ENCODE results near the gene TRIB2. TPM values are rescaled to one million over a fixed set of nuclear protein-coding genes. Genes with fewer than 3 reads are reported as not detected.

TRIB2 gene
- total RNA-seq, 1 donor from 2014 or later: 131 TPM

GRCh38 chr2:12763486-12763885, 46.8 kb downstream of the TRIB2 start:
- Mint-ChIP-seq H3K27ac (ENCODE audit: unreplicated experiment) (no peak overlapping the region), H3K4me3 (ENCODE audit: unreplicated experiment) (no peak overlapping the region), H3K4me1 (ENCODE audit: low read depth, unreplicated experiment) (no peaks in the 10 kb centered on the region), H3K36me3 (ENCODE audit: unreplicated experiment) (peaks cover 9% of the 10 kb centered on the region), H3K9me3 (ENCODE audit: unreplicated experiment) (no peaks in the 10 kb centered on the region), H3K27me3 (ENCODE audit: unreplicated experiment) (no peaks in the 10 kb centered on the region)
- DNase-seq: no peak
- TF ChIP-seq CTCF (IDR thresholded peaks at IDR 0.05; ENCODE audit: partially characterized antibody, unreplicated experiment): no peak

- no peaks in the 10 kb centered on the region for H3K27me3 Mint-ChIP-seq (ENCODE audit: unreplicated experiment)
- no peak for DNase-seq
- H3K27ac Mint-ChIP-seq (ENCODE audit: unreplicated experiment): no peak overlapping the region
- no peaks in the 10 kb centered on the region for H3K9me3 Mint-ChIP-seq (ENCODE audit: unreplicated experiment)
- H3K36me3 Mint-ChIP-seq (ENCODE audit: unreplicated experiment): peaks cover 9% of the 10 kb centered on the region
- no peak overlapping the region for H3K4me3 Mint-ChIP-seq (ENCODE audit: unreplicated experiment)
- TF ChIP-seq CTCF (IDR thresholded peaks at IDR 0.05; ENCODE audit: partially characterized antibody, unreplicated experiment): no peak
- no peaks in the 10 kb centered on the region for H3K4me1 Mint-ChIP-seq (ENCODE audit: low read depth, unreplicated experiment)
These were observed 47.5 kb downstream of the TRIB2 start for GRCh38 chr2:12764075-12764730.

GRCh38 chr2:12764849-12765605, 48.3 kb downstream of the TRIB2 start:
- H3K9me3 Mint-ChIP-seq (ENCODE audit: unreplicated experiment): no peaks in the 10 kb centered on the region
- TF ChIP-seq CTCF (IDR thresholded peaks at IDR 0.05; ENCODE audit: partially characterized antibody, unreplicated experiment): no peak
- no peak overlapping the region for H3K27ac Mint-ChIP-seq (ENCODE audit: unreplicated experiment)
- H3K27me3 Mint-ChIP-seq (ENCODE audit: unreplicated experiment): peaks cover 2% of the 10 kb centered on the region
- H3K4me3 Mint-ChIP-seq (ENCODE audit: unreplicated experiment): no peak overlapping the region
- no peaks in the 10 kb centered on the region for H3K4me1 Mint-ChIP-seq (ENCODE audit: low read depth, unreplicated experiment)
- peaks cover 9% of the 10 kb centered on the region for H3K36me3 Mint-ChIP-seq (ENCODE audit: unreplicated experiment)
- no peak for DNase-seq

- no peak for DNase-seq
- Mint-ChIP-seq H3K27me3 (ENCODE audit: unreplicated experiment) (peaks cover 2% of the 10 kb centered on the region), H3K27ac (ENCODE audit: unreplicated experiment) (no peak overlapping the region), H3K4me3 (ENCODE audit: unreplicated experiment) (no peak overlapping the region), H3K36me3 (ENCODE audit: unreplicated experiment) (peaks cover 9% of the 10 kb centered on the region), H3K9me3 (ENCODE audit: unreplicated experiment) (no peaks in the 10 kb centered on the region), H3K4me1 (ENCODE audit: low read depth, unreplicated experiment) (no peaks in the 10 kb centered on the region)
- no peak for TF ChIP-seq CTCF (IDR thresholded peaks at IDR 0.05; ENCODE audit: partially characterized antibody, unreplicated experiment)
These were observed 49.7 kb downstream of the TRIB2 start for GRCh38 chr2:12766421-12766879.

GRCh38 chr2:12767541-12767940, 50.8 kb downstream of the TRIB2 start:
- Mint-ChIP-seq H3K4me3 (ENCODE audit: unreplicated experiment) (no peak overlapping the region), H3K27me3 (ENCODE audit: unreplicated experiment) (peaks cover 2% of the 10 kb centered on the region), H3K27ac (ENCODE audit: unreplicated experiment) (no peak overlapping the region), H3K9me3 (ENCODE audit: unreplicated experiment) (no peaks in the 10 kb centered on the region), H3K36me3 (ENCODE audit: unreplicated experiment) (peaks cover 9% of the 10 kb centered on the region), H3K4me1 (ENCODE audit: low read depth, unreplicated experiment) (no peaks in the 10 kb centered on the region)
- TF ChIP-seq CTCF (IDR thresholded peaks at IDR 0.05; ENCODE audit: partially characterized antibody, unreplicated experiment): no peak
- DNase-seq: no peak

Data from glutamatergic neuron (in vitro differentiated cells).